ENCODE results near the gene ZFHX2.

Gene ZFHX2

GRCh38 chr14:23487216-23487615, 64.3 kb downstream of the ZFHX2 start:
- no peak overlapping the region for H3K27ac ChIP-seq (ENCODE audit: low read length)
- no peak overlapping the region for H3K4me3 ChIP-seq (ENCODE audit: low read length)
- no peaks in the 10 kb centered on the region for H3K36me3 ChIP-seq (ENCODE audit: control insufficient read depth, low read depth, low read length)
- H3K9me3 ChIP-seq (ENCODE audit: control insufficient read depth, low read depth, low read length) = no peaks in the 10 kb centered on the region
- no peak overlapping the region for H3K9ac ChIP-seq (ENCODE audit: low read length)
- H3K4me1 ChIP-seq (ENCODE audit: control insufficient read depth, low read depth, low read length) = peaks cover 45% of the 10 kb centered on the region
- H3K27me3 ChIP-seq (ENCODE audit: control insufficient read depth, insufficient read depth, low read length) = no peaks in the 10 kb centered on the region

- peak overlapping the region; percentile 7 for H3K27ac ChIP-seq (ENCODE audit: low read length)
- no peaks in the 10 kb centered on the region for H3K36me3 ChIP-seq (ENCODE audit: control insufficient read depth, low read depth, low read length)
- H3K4me1 ChIP-seq (ENCODE audit: control insufficient read depth, low read depth, low read length) = peaks cover 53% of the 10 kb centered on the region
- H3K27me3 ChIP-seq (ENCODE audit: control insufficient read depth, insufficient read depth, low read length) = no peaks in the 10 kb centered on the region
- no peaks in the 10 kb centered on the region for H3K9me3 ChIP-seq (ENCODE audit: control insufficient read depth, low read depth, low read length)
- no peak overlapping the region for H3K4me3 ChIP-seq (ENCODE audit: low read length)
- peak overlapping the region; percentile 1 for H3K9ac ChIP-seq (ENCODE audit: low read length)
Observed at GRCh38 chr14:23486036-23486435, 65.5 kb downstream of the ZFHX2 start.

- Histone ChIP-seq H3K27ac (ENCODE audit: low read length) (no peak overlapping the region), H3K27me3 (ENCODE audit: control insufficient read depth, insufficient read depth, low read length) (no peaks in the 10 kb centered on the region), H3K4me3 (ENCODE audit: low read length) (no peak overlapping the region), H3K36me3 (ENCODE audit: control insufficient read depth, low read depth, low read length) (no peaks in the 10 kb centered on the region), H3K9ac (ENCODE audit: low read length) (no peak overlapping the region), H3K4me1 (ENCODE audit: control insufficient read depth, low read depth, low read length) (peaks cover 53% of the 10 kb centered on the region), H3K9me3 (ENCODE audit: control insufficient read depth, low read depth, low read length) (no peaks in the 10 kb centered on the region)
Observed at GRCh38 chr14:23485326-23485725, 66.2 kb downstream of the ZFHX2 start.

- no peaks in the 10 kb centered on the region for H3K27me3 ChIP-seq (ENCODE audit: control insufficient read depth, insufficient read depth, low read length)
- H3K4me3 ChIP-seq (ENCODE audit: low read length) = peak overlapping the region; percentile 46
- H3K9ac ChIP-seq (ENCODE audit: low read length) = peak overlapping the region; percentile 49
- H3K27ac ChIP-seq (ENCODE audit: low read length) = peak overlapping the region; percentile 80
- peaks cover 53% of the 10 kb centered on the region for H3K4me1 ChIP-seq (ENCODE audit: control insufficient read depth, low read depth, low read length)
- no peaks in the 10 kb centered on the region for H3K9me3 ChIP-seq (ENCODE audit: control insufficient read depth, low read depth, low read length)
- H3K36me3 ChIP-seq (ENCODE audit: control insufficient read depth, low read depth, low read length) = no peaks in the 10 kb centered on the region
Observed at GRCh38 chr14:23483236-23483854, 68.2 kb downstream of the ZFHX2 start.

- Histone ChIP-seq H3K27ac (ENCODE audit: low read length) (peak overlapping the region; percentile 80), H3K4me1 (ENCODE audit: control insufficient read depth, low read depth, low read length) (peaks cover 53% of the 10 kb centered on the region), H3K9me3 (ENCODE audit: control insufficient read depth, low read depth, low read length) (no peaks in the 10 kb centered on the region), H3K36me3 (ENCODE audit: control insufficient read depth, low read depth, low read length) (peaks cover 5% of the 10 kb centered on the region), H3K27me3 (ENCODE audit: control insufficient read depth, insufficient read depth, low read length) (no peaks in the 10 kb centered on the region), H3K4me3 (ENCODE audit: low read length) (peak overlapping the region; percentile 46), H3K9ac (ENCODE audit: low read length) (peak overlapping the region; percentile 49)
Observed at GRCh38 chr14:23482823-23483148, 68.8 kb downstream of the ZFHX2 start.

- peak overlapping the region; percentile 80 for H3K27ac ChIP-seq (ENCODE audit: low read length)
- H3K9ac ChIP-seq (ENCODE audit: low read length) = peak overlapping the region; percentile 49
- H3K36me3 ChIP-seq (ENCODE audit: control insufficient read depth, low read depth, low read length) = peaks cover 11% of the 10 kb centered on the region
- peak overlapping the region; percentile 46 for H3K4me3 ChIP-seq (ENCODE audit: low read length)
- H3K9me3 ChIP-seq (ENCODE audit: control insufficient read depth, low read depth, low read length) = no peaks in the 10 kb centered on the region
- peaks cover 53% of the 10 kb centered on the region for H3K4me1 ChIP-seq (ENCODE audit: control insufficient read depth, low read depth, low read length)
- no peaks in the 10 kb centered on the region for H3K27me3 ChIP-seq (ENCODE audit: control insufficient read depth, insufficient read depth, low read length)
Observed at GRCh38 chr14:23481979-23482822, 69.4 kb downstream of the ZFHX2 start.

- Histone ChIP-seq H3K9me3 (ENCODE audit: control insufficient read depth, low read depth, low read length) (no peaks in the 10 kb centered on the region), H3K4me1 (ENCODE audit: control insufficient read depth, low read depth, low read length) (peaks cover 47% of the 10 kb centered on the region), H3K27ac (ENCODE audit: low read length) (no peak overlapping the region), H3K27me3 (ENCODE audit: control insufficient read depth, insufficient read depth, low read length) (no peaks in the 10 kb centered on the region), H3K9ac (ENCODE audit: low read length) (no peak overlapping the region), H3K36me3 (ENCODE audit: control insufficient read depth, low read depth, low read length) (peaks cover 18% of the 10 kb centered on the region), H3K4me3 (ENCODE audit: low read length) (no peak overlapping the region)
Observed at GRCh38 chr14:23481362-23481970, 70.1 kb downstream of the ZFHX2 start.

- peaks cover 18% of the 10 kb centered on the region for H3K4me1 ChIP-seq (ENCODE audit: control insufficient read depth, low read depth, low read length)
- peaks cover 46% of the 10 kb centered on the region for H3K36me3 ChIP-seq (ENCODE audit: control insufficient read depth, low read depth, low read length)
- no peak overlapping the region for H3K27ac ChIP-seq (ENCODE audit: low read length)
- H3K4me3 ChIP-seq (ENCODE audit: low read length) = no peak overlapping the region
- H3K9ac ChIP-seq (ENCODE audit: low read length) = no peak overlapping the region
- H3K9me3 ChIP-seq (ENCODE audit: control insufficient read depth, low read depth, low read length) = no peaks in the 10 kb centered on the region
- no peaks in the 10 kb centered on the region for H3K27me3 ChIP-seq (ENCODE audit: control insufficient read depth, insufficient read depth, low read length)
Observed at GRCh38 chr14:23478109-23478759, 73.3 kb downstream of the ZFHX2 start.

GRCh38 chr14:23470947-23471346, 80.6 kb downstream of the ZFHX2 start:
- H3K4me1 ChIP-seq (ENCODE audit: control insufficient read depth, low read depth, low read length) = no peaks in the 10 kb centered on the region
- peaks cover 47% of the 10 kb centered on the region for H3K36me3 ChIP-seq (ENCODE audit: control insufficient read depth, low read depth, low read length)
- no peak overlapping the region for H3K4me3 ChIP-seq (ENCODE audit: low read length)
- no peak overlapping the region for H3K9ac ChIP-seq (ENCODE audit: low read length)
- H3K9me3 ChIP-seq (ENCODE audit: control insufficient read depth, low read depth, low read length) = no peaks in the 10 kb centered on the region
- H3K27ac ChIP-seq (ENCODE audit: low read length) = no peak overlapping the region
- no peaks in the 10 kb centered on the region for H3K27me3 ChIP-seq (ENCODE audit: control insufficient read depth, insufficient read depth, low read length)
